K562 (cell line): ENCODE results near the gene ZNF585A. TPM values are rescaled to one million over a fixed set of nuclear protein-coding genes. Genes with fewer than 3 reads are reported as not detected.

Source experiments
- ATAC-seq: fragments of 200-7000 bp; cut with Tn5 transposase; 3 replicates; pipeline ENCODE4 v1.9.1; 2020; ENCODE audit warnings: moderate library complexity
- BruUV-seq: library from RNA; stranded (reverse); fragments of 400-500 nt; replicated peaks from 2 replicates; lab custom pipeline; 2021; lab: Mats Ljungman, UMichigan
- CTCF ChIA-PET: fragments of 300-600 bp; formaldehyde crosslinking; extraction: SDS; loops from one replicate; lab custom pipeline; 2021; ENCODE audit warnings: low intra/inter-chr PET ratio; lab: Yijun Ruan, JAX
- POLR2A ChIA-PET: fragments of 300-600, 350-650 bp; sonication (Branson Sonifier 250); formaldehyde crosslinking; extraction: SDS; loops from one replicate; lab custom pipeline; 2021; ENCODE audit warnings: antibody characterized with exemption, inconsistent platforms; lab: Yijun Ruan, JAX
- DNase-seq, 4 experiments: peaks; one replicate each; pipeline versions ENCODE4 v3.0.0 to v3.0.0-alpha.2; 2011 to 2018; ENCODE audit warnings: low spot score in 3 of 4, mixed read lengths in 3 of 4; ENCODE audit errors: extremely low read depth in 1 of 4
- FAIRE-seq: peaks from 2 replicates; lab custom pipeline; 2011; peaks lifted over from hg19 to GRCh38; lab: Jason Lieb, UNC
- H2AFZ ChIP-seq: 2 replicates; pipeline ENCODE4 v1.6.0; 2011; ENCODE audit warnings: low read depth, low read length, control low read depth, inconsistent platforms
- H3K27ac ChIP-seq: fragments of 200-600 bp; 3 replicates; pipeline ENCODE4 v1.8.0; 2011; ENCODE audit warnings: low read depth, mild to moderate bottlenecking, control low read depth, inconsistent platforms, low read length, moderate library complexity, mixed read lengths; ENCODE audit errors: extremely low read depth
- H3K27me3 ChIP-seq, 2 experiments: fragments of 300-600 bp in 1 of 2; 2 replicates in 1 of 2; 3 replicates in 1 of 2; pipeline versions ENCODE4 v1.6.0 to v1.8.0; 2011; ENCODE audit warnings: inconsistent platforms in 2 of 2, low read length in 2 of 2, mild to moderate bottlenecking in 1 of 2, mixed read lengths in 1 of 2, moderate library complexity in 1 of 2; ENCODE audit not compliant: control insufficient read depth in 2 of 2, insufficient read depth in 2 of 2
- H3K36me3 ChIP-seq: fragments of 300-600 bp; 3 replicates; pipeline ENCODE4 v1.8.0; 2011; ENCODE audit warnings: mild to moderate bottlenecking, low read length, inconsistent platforms; ENCODE audit not compliant: control insufficient read depth, insufficient read depth
- H3K4me1 ChIP-seq, 2 experiments: fragments of 200-600 bp in 1 of 2; replicated peaks in 1 of 2; 2 replicates in 1 of 2; 3 replicates in 1 of 2; pipeline versions ENCODE4 v1.5.1 to v1.8.0; 2011; ENCODE audit warnings: inconsistent platforms in 2 of 2, low read length in 2 of 2, mild to moderate bottlenecking in 1 of 2, mixed read lengths in 1 of 2, moderate library complexity in 1 of 2; ENCODE audit not compliant: control insufficient read depth in 2 of 2, insufficient read depth in 2 of 2
- H3K4me2 ChIP-seq: 2 replicates; pipeline ENCODE4 v1.6.1; 2011; ENCODE audit warnings: low read length, control low read depth, inconsistent platforms, mixed read lengths; ENCODE audit not compliant: insufficient read depth
- H3K4me3 ChIP-seq: fragments of 200-600 bp; sonication (generic), shearing (Covaris generic); 2 replicates; pipeline ENCODE4 v1.5.1; 2016; ENCODE audit warnings: control low read depth, inconsistent platforms
- H3K79me2 ChIP-seq: fragments of 200-600 bp; 3 replicates; pipeline ENCODE4 v1.8.0; 2011; ENCODE audit warnings: low read length, inconsistent platforms; ENCODE audit not compliant: control insufficient read depth, insufficient read depth
- H3K9ac ChIP-seq, 2 experiments: 2 replicates each; pipeline versions ENCODE4 v1.6.0 to v1.6.1; 2011; ENCODE audit warnings: low read depth in 2 of 2, low read length in 2 of 2, control low read depth in 1 of 2, inconsistent platforms in 1 of 2, mild to moderate bottlenecking in 1 of 2, mixed read lengths in 1 of 2; ENCODE audit not compliant: insufficient read depth in 1 of 2
- H3K9me1 ChIP-seq: one replicate; pipeline ENCODE4 v1.6.0; 2011; ENCODE audit warnings: inconsistent platforms, mild to moderate bottlenecking, low read length, moderate library complexity; ENCODE audit not compliant: control insufficient read depth, insufficient read depth
- H3K9me3 ChIP-seq: replicated peaks from 2 replicates; pipeline ENCODE4 v1.5.1; 2011; ENCODE audit warnings: low read depth, low read length, inconsistent platforms; ENCODE audit not compliant: control insufficient read depth, insufficient read depth
- H4K20me1 ChIP-seq: replicated peaks from 2 replicates; pipeline ENCODE4 v1.6.1; 2011; ENCODE audit warnings: low read length, inconsistent platforms, mixed read lengths; ENCODE audit not compliant: control insufficient read depth, insufficient read depth
- CXXC5 ChIP-seq: fragments of 250-450 bp; sonication (Bioruptor Pico); IDR thresholded peaks from 2 replicates; pipeline ENCODE4 v1.8.0; 2022; ENCODE audit warnings: inconsistent platforms, mild to moderate bottlenecking, moderate library complexity
- ZFP1 ChIP-seq: fragments of 450-650 bp; formaldehyde crosslinking; IDR thresholded peaks from 2 replicates; pipeline ENCODE4 v1.4.0; 2020; ENCODE audit warnings: mild to moderate bottlenecking, mixed read lengths
- WGBS: fragments of 100-300 bp; shearing (Covaris generic); methylation state at CpG from one replicate; pipeline ENCODE4 v1.1.6; 2016; ENCODE audit warnings: low coverage, mixed read lengths; ENCODE audit not compliant: insufficient coverage; ENCODE audit errors: missing lambda C conversion rate; 5-methylcytosine and 5-hydroxymethylcytosine counted together
- in situ Hi-C: fragments of 300-500 bp; cut with MboI; formaldehyde crosslinking; loops from 4 replicates; pipeline ENCODE4 v1.15.0; 2018; ENCODE audit warnings: inconsistent platforms, mixed read lengths
- intact Hi-C: fragments of 100-400 bp; cut with micrococcal nuclease; formaldehyde crosslinking; loops from 2 replicates; pipeline ENCODE4 v1.14.2; 2022
- polyA plus RNA-seq, 8 experiments: library from polyadenylated mRNA; depleted of rRNA in 4 of 8; stranded (reverse) in 5 of 8; unstranded in 3 of 8; fragments of >200 nt; fragmentation: Nextera tagmentation in 2 of 8; fragmentation: Illumina TruSeq in 1 of 8; extraction: Ambion mirVana in 2 of 8; extraction: Trizol in 1 of 8; gene quantifications; 2 replicates each; pipeline versions ENCODE4 v1.2.1 to v1.2.3, GENCODE V29; 2011 to 2014; ENCODE audit warnings: inconsistent platforms in 1 of 8, missing spikeins in 1 of 8
- total RNA-seq, 7 experiments: library from RNA; depleted of rRNA in 6 of 7; stranded (reverse); fragments of >200 nt in 6 of 7; fragmentation: Illumina TruSeq in 2 of 7; extraction: Trizol in 2 of 7; gene quantifications; 2 replicates each; pipeline versions ENCODE4 v1.2.1 to v1.2.3, GENCODE V29; 2011 to 2021; ENCODE audit warnings: low replicate concordance in 1 of 7

ZNF585A gene
- total and polyA plus RNA-seq, 9 of the 15 experiments (the other 6 are each of a cell fraction or from before 2014, with no cell fraction given): 5.6 to 31.0 (median 8.5) TPM

GRCh38 chr19:37095859-37096258, 76.6 kb downstream of the ZNF585A start:
- H3K27me3 ChIP-seq: no peaks in the 10 kb centered on the region
- peaks cover 17% of the 10 kb centered on the region; the same call in 1 of the 3 replicates for H3K36me3 ChIP-seq
- TF ChIP-seq ZFP1: peak; percentile 71
- TF ChIP-seq CXXC5 (CRISPR knock-in tag): no peak
- POLR2A ChIA-PET: no interaction called here
- no peak overlapping the region for H3K4me3 ChIP-seq
- H3K9me3 ChIP-seq: no peaks in the 10 kb centered on the region; the same call in 1 of the 2 replicates
- no peak overlapping the region for H2AFZ ChIP-seq
- intact Hi-C loops (no loop called here), in situ Hi-C loops (no loop called here)
- H3K79me2 ChIP-seq: no peaks in the 10 kb centered on the region
- DNase-seq: no peak
- H3K27ac ChIP-seq: no peak overlapping the region
- CTCF ChIA-PET: no interaction called here
- H3K9me1 ChIP-seq: no peaks in the 10 kb centered on the region
- no peak overlapping the region for H3K4me2 ChIP-seq
- H3K9ac ChIP-seq: no peak overlapping the region
- no peak for FAIRE-seq
- no peak for ATAC-seq
- no peaks in the 10 kb centered on the region for H3K4me1 ChIP-seq
- 29% methylated on average over 1 of the region's 1 CpG for WGBS
- H4K20me1 ChIP-seq: no peaks in the 10 kb centered on the region
- no TSS peak for BruUV-seq

Other genes starting within 250 kb of the ZNF585A start
- gene ZNF420, start 94.3 kb downstream of the ZNF585A start, total RNA-seq (2014; rRNA removed): 3.8 and 5.1 TPM in 2 replicates
- gene ZNF420, start 94.3 kb downstream of the ZNF585A start, total RNA-seq (2014; rRNA removed; fragmentation: Illumina TruSeq; extraction: Trizol): 7.2 and 9.0 TPM in 2 replicates
- 4.5 and 4.7 TPM in 2 replicates for gene ZNF420, start 94.3 kb downstream of the ZNF585A start, total RNA-seq (2015; rRNA removed; fragmentation: Illumina TruSeq; extraction: Trizol)
- gene ZNF420, start 94.3 kb downstream of the ZNF585A start, total RNA-seq (2021): 6.7 and 8.5 TPM in 2 replicates
- 2.0 and 4.3 TPM in 2 replicates for gene ZNF420, start 94.3 kb downstream of the ZNF585A start, polyA plus RNA-seq (2011; rRNA removed)
- gene ZNF420, start 94.3 kb downstream of the ZNF585A start, polyA plus RNA-seq (2014; fragmentation: Illumina TruSeq; extraction: Trizol): 5.1 and 5.4 TPM in 2 replicates
- 1 to 10 TPM; 5.8 to 6.0 TPM for gene ZNF420, start 94.3 kb downstream of the ZNF585A start, polyA plus RNA-seq (2014; fragmentation: Nextera tagmentation; extraction: Ambion mirVana)
- gene ZNF420, start 94.3 kb downstream of the ZNF585A start, polyA plus RNA-seq (2014; rRNA removed): 2.6 and 3.0 TPM in 2 replicates
- 3.7 and 5.8 TPM in 2 replicates for gene ZNF585B, start 37.8 kb upstream of the ZNF585A start, total RNA-seq (2014; rRNA removed)
- 4.6 and 5.1 TPM in 2 replicates for gene ZNF585B, start 37.8 kb upstream of the ZNF585A start, total RNA-seq (2014; rRNA removed; fragmentation: Illumina TruSeq; extraction: Trizol)
- gene ZNF585B, start 37.8 kb upstream of the ZNF585A start, total RNA-seq (2015; rRNA removed; fragmentation: Illumina TruSeq; extraction: Trizol): 5.1 and 5.3 TPM in 2 replicates
- 5.0 and 6.0 TPM in 2 replicates for gene ZNF585B, start 37.8 kb upstream of the ZNF585A start, total RNA-seq (2021)
- 4.2 and 6.5 TPM in 2 replicates for gene ZNF585B, start 37.8 kb upstream of the ZNF585A start, polyA plus RNA-seq (2011; rRNA removed)
- gene ZNF585B, start 37.8 kb upstream of the ZNF585A start, polyA plus RNA-seq (2014; fragmentation: Illumina TruSeq; extraction: Trizol): 3.3 and 4.8 TPM in 2 replicates
- 10 to 100 TPM in 1 of 2 experiments, 1 to 10 TPM in 1; 7.9 to 11.0 TPM for gene ZNF585B, start 37.8 kb upstream of the ZNF585A start, polyA plus RNA-seq (2014; fragmentation: Nextera tagmentation; extraction: Ambion mirVana)
- gene ZNF585B, start 37.8 kb upstream of the ZNF585A start, polyA plus RNA-seq (2014; rRNA removed): 6.4 and 8.6 TPM in 2 replicates
- 3.5 and 4.9 TPM in 2 replicates for gene ZNF383, start 45.5 kb upstream of the ZNF585A start, total RNA-seq (2014; rRNA removed)
- 7.1 and 8.2 TPM in 2 replicates for gene ZNF383, start 45.5 kb upstream of the ZNF585A start, total RNA-seq (2014; rRNA removed; fragmentation: Illumina TruSeq; extraction: Trizol)
- 4.3 and 5.6 TPM in 2 replicates for gene ZNF383, start 45.5 kb upstream of the ZNF585A start, total RNA-seq (2015; rRNA removed; fragmentation: Illumina TruSeq; extraction: Trizol)
- gene ZNF383, start 45.5 kb upstream of the ZNF585A start, total RNA-seq (2021): 5.0 and 5.3 TPM in 2 replicates
- gene ZNF383, start 45.5 kb upstream of the ZNF585A start, polyA plus RNA-seq (2011; rRNA removed): 5.6 and 6.1 TPM in 2 replicates
- gene ZNF383, start 45.5 kb upstream of the ZNF585A start, polyA plus RNA-seq (2014; fragmentation: Illumina TruSeq; extraction: Trizol): 4.2 and 4.6 TPM in 2 replicates
- gene ZNF383, start 45.5 kb upstream of the ZNF585A start, polyA plus RNA-seq (2014; fragmentation: Nextera tagmentation; extraction: Ambion mirVana): 1 to 10 TPM; 2.0 to 5.0 TPM
- 4.4 and 6.2 TPM in 2 replicates for gene ZNF383, start 45.5 kb upstream of the ZNF585A start, polyA plus RNA-seq (2014; rRNA removed)
- 0.18 and 0.82 TPM in 2 replicates for gene ZNF527, start 198.4 kb upstream of the ZNF585A start, total RNA-seq (2014; rRNA removed)
- gene ZNF527, start 198.4 kb upstream of the ZNF585A start, total RNA-seq (2014; rRNA removed; fragmentation: Illumina TruSeq; extraction: Trizol): 0.80 and 1.4 TPM in 2 replicates
- gene ZNF527, start 198.4 kb upstream of the ZNF585A start, total RNA-seq (2015; rRNA removed; fragmentation: Illumina TruSeq; extraction: Trizol): 0.60 and 1.0 TPM in 2 replicates
- 0.60 and 0.84 TPM in 2 replicates for gene ZNF527, start 198.4 kb upstream of the ZNF585A start, total RNA-seq (2021)
- gene ZNF527, start 198.4 kb upstream of the ZNF585A start, polyA plus RNA-seq (2011; rRNA removed): 0.09 and 0.91 TPM in 2 replicates
- 0.73 and 1.2 TPM in 2 replicates for gene ZNF527, start 198.4 kb upstream of the ZNF585A start, polyA plus RNA-seq (2014; fragmentation: Illumina TruSeq; extraction: Trizol)
- under 1 TPM; 0.69 to 0.86 TPM for gene ZNF527, start 198.4 kb upstream of the ZNF585A start, polyA plus RNA-seq (2014; fragmentation: Nextera tagmentation; extraction: Ambion mirVana)
- 0.53 and 0.76 TPM in 2 replicates for gene ZNF527, start 198.4 kb upstream of the ZNF585A start, polyA plus RNA-seq (2014; rRNA removed)